MCF 10A (cell line): ENCODE measurements around the gene TSEN34. TPM values are rescaled to one million over a fixed set of nuclear protein-coding genes. Genes with fewer than 3 reads are reported as not detected.
"Not testable (repeated sequence)": the region's sequence is repeated elsewhere in the genome, so short reads cannot be mapped to it uniquely, and the experiment has no call there.

Experiments
- BruUV-seq: library from RNA; stranded (reverse); fragments of 400-500 nt; replicated peaks from 2 replicates; lab custom pipeline; 2021; lab: Mats Ljungman, UMichigan
- CTCF ChIA-PET: fragments of 300-600 bp; sonication (Branson Sonifier 250); formaldehyde crosslinking; extraction: SDS; loops from one replicate; lab custom pipeline; 2021; ENCODE audit warnings: antibody characterized with exemption, inconsistent platforms; lab: Yijun Ruan, JAX
- POLR2A ChIA-PET: fragments of 300-600, 350-650 bp; sonication (Branson Sonifier 250); formaldehyde crosslinking; extraction: SDS; loops from one replicate; lab custom pipeline; 2020; ENCODE audit warnings: antibody characterized with exemption, inconsistent platforms; lab: Yijun Ruan, JAX
- DNase-seq: peaks from one replicate; pipeline ENCODE4 v3.0.0-alpha.2; 2018; ENCODE audit not compliant: unreplicated experiment
- H3K27ac Mint-ChIP-seq: one replicate; pipeline ENCODE4 v1.8.0; 2022; ENCODE audit warnings: mild to moderate bottlenecking, low read depth, mixed read lengths; ENCODE audit not compliant: unreplicated experiment
- H3K27me3 Mint-ChIP-seq: one replicate; pipeline ENCODE4 v1.8.0; 2022; ENCODE audit warnings: mixed read lengths; ENCODE audit not compliant: insufficient read depth, unreplicated experiment
- H3K36me3 Mint-ChIP-seq: one replicate; pipeline ENCODE4 v1.8.0; 2022; ENCODE audit warnings: mild to moderate bottlenecking, moderate library complexity, mixed read lengths; ENCODE audit not compliant: insufficient read depth, unreplicated experiment
- H3K4me1 Mint-ChIP-seq: one replicate; pipeline ENCODE4 v1.8.0; 2022; ENCODE audit warnings: mixed read lengths; ENCODE audit not compliant: insufficient read depth, unreplicated experiment
- H3K4me3 Mint-ChIP-seq: one replicate; pipeline ENCODE4 v1.8.0; 2022; ENCODE audit warnings: mild to moderate bottlenecking, moderate library complexity, mixed read lengths; ENCODE audit not compliant: unreplicated experiment
- H3K9me3 Mint-ChIP-seq: one replicate; pipeline ENCODE4 v1.8.0; 2022; ENCODE audit warnings: mixed read lengths; ENCODE audit not compliant: unreplicated experiment
- intact Hi-C: fragments of 100-400 bp; cut with micrococcal nuclease; formaldehyde crosslinking; loops from 2 replicates; pipeline ENCODE4 v1.14.1; 2022
- total RNA-seq: library from RNA; stranded (reverse); gene quantifications from 2 replicates; pipeline ENCODE4 v1.2.3, GENCODE V29; 2022
- TF ChIP-seq, protein P1 (sequence below): fragments of 200-600 bp; IDR thresholded peaks from one replicate; pipeline ENCODE4 v1.8.0; 2022; ENCODE audit warnings: antibody characterized with exemption, mild to moderate bottlenecking; ENCODE audit not compliant: unreplicated experiment

The TSEN34 gene
- total RNA-seq, 1 experiment from 2014 or later, result 40.1 TPM

DNA sequence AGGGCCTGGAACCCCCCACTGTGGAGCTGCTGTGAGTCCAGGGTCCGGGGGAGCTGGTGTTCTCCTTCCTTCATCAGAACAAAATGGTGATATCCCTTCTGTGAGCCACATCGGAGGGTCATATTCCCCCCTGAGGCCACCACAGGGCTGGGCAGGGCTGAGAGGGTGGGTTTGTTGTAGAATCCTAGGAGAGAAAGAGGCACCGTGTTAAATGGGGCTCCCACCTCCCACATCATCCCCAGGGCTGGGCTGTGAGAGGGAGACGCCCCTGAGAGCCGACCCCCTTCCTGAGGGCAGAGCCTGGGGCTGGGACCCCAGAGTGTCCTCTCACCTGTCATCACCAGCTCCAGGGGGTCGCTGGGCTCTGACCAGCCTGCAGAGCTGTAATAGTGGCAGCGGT is 30.8 kb downstream of the TSEN34 start:
- H3K4me3 Mint-ChIP-seq, POLR2A ChIA-PET: not testable (repeated sequence)

DNA sequence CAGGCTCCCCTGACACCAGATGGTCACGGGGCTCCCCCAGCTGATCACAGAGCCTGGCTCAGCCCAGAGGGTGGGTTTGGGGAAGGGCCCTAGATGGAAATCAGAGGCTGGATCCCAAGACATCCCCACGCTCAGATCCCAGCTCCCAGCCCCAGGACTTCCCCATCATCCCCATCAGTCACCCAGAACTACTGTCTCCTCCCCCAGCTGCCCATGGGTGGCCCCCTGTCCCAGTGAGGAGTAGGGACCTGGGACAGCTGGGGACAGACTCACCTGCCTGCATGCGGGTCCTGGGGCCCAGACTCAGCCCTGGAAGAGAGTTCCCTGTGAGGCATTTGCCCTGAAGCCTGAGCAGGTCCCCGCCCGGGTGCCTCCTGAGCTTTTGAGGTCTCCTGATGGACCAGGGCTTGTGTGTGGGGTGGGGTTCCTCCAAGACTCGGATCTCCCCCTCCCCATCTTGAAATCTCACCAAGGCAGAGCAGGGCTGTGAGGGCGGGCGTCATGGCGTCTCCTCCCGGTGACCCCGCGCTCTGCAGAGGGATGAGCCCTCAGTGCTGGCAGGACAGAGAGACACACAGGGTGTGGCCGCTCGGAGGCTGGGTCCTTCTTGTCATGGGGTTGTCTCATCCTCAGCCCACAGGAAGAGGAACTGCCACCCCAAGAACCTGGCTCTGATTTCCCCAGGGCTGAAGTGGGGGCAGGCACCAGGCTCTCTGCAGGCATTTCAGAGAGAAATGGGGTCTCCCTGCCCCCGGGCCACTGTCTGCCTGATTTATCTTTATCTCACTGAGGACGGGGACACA is 31.6 kb downstream of the TSEN34 start, which contains the start of gene LILRB3:
TSS of gene LILRB3 (minus strand) at position 534 of the 803 bp plus-strand sequence. CDS start at position 503, 31 bp downstream.
- CTCF ChIA-PET, result interaction anchor here (0.6 to 1.3 kb wide), 3 partner anchors 13 to 273 kb away, joined by 3 to 5 read pairs (median 4); no protein-coding TSS in a partner anchor
- H3K27me3 Mint-ChIP-seq, result peaks cover 35% of the 10 kb centered on the region
- H3K36me3 Mint-ChIP-seq, H3K9me3 Mint-ChIP-seq, intact Hi-C loops, H3K4me1 Mint-ChIP-seq, DNase-seq, POLR2A ChIA-PET, H3K27ac Mint-ChIP-seq, H3K4me3 Mint-ChIP-seq, BruUV-seq: not testable (repeated sequence)

More for the DNA sequence above, 30.8 kb downstream of the TSEN34 start:
- H3K4me1 Mint-ChIP-seq, DNase-seq, H3K36me3 Mint-ChIP-seq, intact Hi-C loops, H3K9me3 Mint-ChIP-seq, H3K27ac Mint-ChIP-seq, BruUV-seq: not testable (repeated sequence)
- H3K27me3 Mint-ChIP-seq, result peaks cover 35% of the 10 kb centered on the region
- CTCF ChIA-PET, result interaction anchor here (1.2 kb wide), 1 partner anchor 49 kb away, joined by 3 read pairs; no protein-coding TSS in a partner anchor

DNA sequence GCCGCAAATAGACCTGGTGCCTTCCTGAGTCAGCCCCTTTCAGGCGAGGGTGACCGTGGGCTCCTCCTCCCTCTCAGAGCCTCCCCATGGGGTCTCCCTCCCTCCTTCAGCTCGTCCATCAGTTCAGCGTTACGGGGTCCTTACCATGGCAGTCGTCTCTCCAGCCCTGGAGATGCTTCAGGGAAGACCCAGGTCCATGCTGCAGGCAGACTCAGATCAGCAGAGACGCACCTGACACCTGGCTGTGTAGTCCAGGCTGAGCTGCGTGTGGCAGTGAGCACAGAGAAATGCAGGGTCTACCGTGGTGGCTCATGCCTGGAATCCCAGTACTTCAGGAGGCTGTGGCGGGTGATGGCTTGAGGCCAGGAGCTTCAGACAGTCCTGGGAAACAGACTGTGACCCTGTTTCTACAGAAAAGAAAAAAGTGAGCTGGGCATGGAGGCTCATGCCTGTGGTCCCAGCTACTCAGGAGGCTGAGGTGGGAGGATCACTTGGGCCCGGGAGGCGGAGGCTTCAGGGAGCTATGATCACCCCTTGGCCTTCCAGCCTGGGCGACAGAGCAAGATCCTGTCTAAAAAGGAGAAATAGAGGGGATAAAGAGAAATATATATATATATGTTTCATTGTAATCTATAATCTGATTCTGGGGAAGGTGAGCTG is 32.3 kb downstream of the TSEN34 start:
- H3K36me3 Mint-ChIP-seq, H3K9me3 Mint-ChIP-seq, POLR2A ChIA-PET, H3K4me3 Mint-ChIP-seq, DNase-seq, intact Hi-C loops, H3K27ac Mint-ChIP-seq, BruUV-seq, H3K4me1 Mint-ChIP-seq: not testable (repeated sequence)
- CTCF ChIA-PET, result interaction anchor here (0.6 to 1.3 kb wide), 3 partner anchors 12 to 274 kb away, joined by 3 to 5 read pairs (median 4); no protein-coding TSS in a partner anchor
- peaks cover 35% of the 10 kb centered on the region for H3K27me3 Mint-ChIP-seq

DNA sequence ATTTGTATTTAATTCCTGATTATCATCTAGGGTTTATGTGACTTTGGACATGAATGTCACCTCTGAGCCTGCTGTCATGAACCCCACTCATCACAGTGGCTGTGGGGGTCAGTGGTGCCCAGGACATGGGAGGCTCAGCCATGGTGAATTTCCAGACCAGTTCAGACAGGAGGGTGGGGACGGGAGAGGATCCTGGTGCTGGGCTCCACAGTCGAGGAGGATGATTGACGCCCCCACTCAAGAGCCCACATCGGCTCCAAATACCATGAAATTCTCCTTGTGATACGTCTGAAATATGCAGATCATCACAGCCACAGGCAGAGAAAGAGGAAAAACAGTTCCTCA is 32.8 kb downstream of the TSEN34 start:
- peaks cover 39% of the 10 kb centered on the region for H3K27me3 Mint-ChIP-seq
- H3K27ac Mint-ChIP-seq, H3K36me3 Mint-ChIP-seq, DNase-seq, H3K4me1 Mint-ChIP-seq, BruUV-seq, intact Hi-C loops, H3K4me3 Mint-ChIP-seq, H3K9me3 Mint-ChIP-seq, POLR2A ChIA-PET: not testable (repeated sequence)
- CTCF ChIA-PET, result interaction anchor here (0.7 kb wide), 1 partner anchor 51 kb away, joined by 3 read pairs; no protein-coding TSS in a partner anchor

DNA sequence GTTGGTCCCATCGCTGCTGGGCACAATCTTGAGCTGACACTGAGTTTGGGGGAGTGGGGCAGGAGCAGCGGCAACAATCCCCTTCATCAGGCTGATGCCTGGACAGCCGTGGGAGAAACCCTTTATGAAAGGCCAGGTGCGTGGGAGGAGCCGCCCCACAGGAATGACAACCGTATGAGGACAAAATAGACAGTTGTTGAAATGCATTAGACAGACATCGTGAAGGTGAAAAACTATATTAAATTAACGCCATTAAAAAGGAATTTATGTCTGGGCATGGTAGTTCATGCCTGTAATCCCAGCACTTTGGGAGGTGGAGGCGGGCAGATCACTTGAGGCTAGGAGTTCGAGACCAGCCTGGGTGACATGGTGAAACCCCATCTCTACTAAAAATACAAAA is 33.5 kb downstream of the TSEN34 start:
- H3K27ac Mint-ChIP-seq, H3K4me3 Mint-ChIP-seq, H3K4me1 Mint-ChIP-seq, intact Hi-C loops, DNase-seq, H3K9me3 Mint-ChIP-seq, H3K36me3 Mint-ChIP-seq, BruUV-seq, POLR2A ChIA-PET: not testable (repeated sequence)
- CTCF ChIA-PET, result interaction anchor here (0.6 to 1.1 kb wide), 2 partner anchors 198 to 257 kb away, joined by 3 read pairs; no protein-coding TSS in a partner anchor
- H3K27me3 Mint-ChIP-seq, result peaks cover 46% of the 10 kb centered on the region

DNA sequence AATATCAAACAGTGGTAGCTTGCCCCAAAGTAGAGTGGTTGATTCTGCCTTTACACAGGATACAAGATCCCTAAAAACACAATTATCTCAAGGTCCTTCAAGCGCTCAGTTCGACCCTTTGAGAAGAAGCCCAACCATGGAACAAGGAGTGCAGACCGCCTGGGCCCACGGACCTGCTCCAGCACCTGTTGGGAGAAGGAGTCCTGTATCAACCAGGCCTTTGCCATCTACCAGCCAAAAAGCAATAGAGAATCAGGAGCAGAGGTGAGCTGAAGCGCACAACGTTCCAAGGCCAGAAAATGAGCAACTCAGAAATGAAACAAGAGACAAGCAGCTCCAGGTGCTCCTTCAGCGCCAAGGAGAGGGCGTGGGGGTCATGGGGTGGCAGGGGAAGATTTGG is 38.0 kb downstream of the TSEN34 start:
- Mint-ChIP-seq H3K4me1 (no peaks in the 10 kb centered on the region), H3K36me3 (no peaks in the 10 kb centered on the region), H3K4me3 (no peak overlapping the region), H3K9me3 (peaks cover 3% of the 10 kb centered on the region), H3K27me3 (peaks cover 39% of the 10 kb centered on the region), H3K27ac (no peak overlapping the region)
- no peak for DNase-seq
- CTCF ChIA-PET, result interaction anchor here (0.6 to 1.6 kb wide), 4 partner anchors 8 to 467 kb away, joined by 3 to 6 read pairs (median 4); no protein-coding TSS in a partner anchor
- no TSS peak for BruUV-seq
- POLR2A ChIA-PET, result interaction anchor here (1.0 kb wide), 1 partner anchor 39 kb away, joined by 4 read pairs; no protein-coding TSS in a partner anchor
- intact Hi-C loops, result no loop called here
- TF ChIP-seq, protein P1, sequence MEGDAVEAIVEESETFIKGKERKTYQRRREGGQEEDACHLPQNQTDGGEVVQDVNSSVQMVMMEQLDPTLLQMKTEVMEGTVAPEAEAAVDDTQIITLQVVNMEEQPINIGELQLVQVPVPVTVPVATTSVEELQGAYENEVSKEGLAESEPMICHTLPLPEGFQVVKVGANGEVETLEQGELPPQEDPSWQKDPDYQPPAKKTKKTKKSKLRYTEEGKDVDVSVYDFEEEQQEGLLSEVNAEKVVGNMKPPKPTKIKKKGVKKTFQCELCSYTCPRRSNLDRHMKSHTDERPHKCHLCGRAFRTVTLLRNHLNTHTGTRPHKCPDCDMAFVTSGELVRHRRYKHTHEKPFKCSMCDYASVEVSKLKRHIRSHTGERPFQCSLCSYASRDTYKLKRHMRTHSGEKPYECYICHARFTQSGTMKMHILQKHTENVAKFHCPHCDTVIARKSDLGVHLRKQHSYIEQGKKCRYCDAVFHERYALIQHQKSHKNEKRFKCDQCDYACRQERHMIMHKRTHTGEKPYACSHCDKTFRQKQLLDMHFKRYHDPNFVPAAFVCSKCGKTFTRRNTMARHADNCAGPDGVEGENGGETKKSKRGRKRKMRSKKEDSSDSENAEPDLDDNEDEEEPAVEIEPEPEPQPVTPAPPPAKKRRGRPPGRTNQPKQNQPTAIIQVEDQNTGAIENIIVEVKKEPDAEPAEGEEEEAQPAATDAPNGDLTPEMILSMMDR, result no peak
